Glutamatergic neuron (in vitro differentiated cells): ENCODE results near the gene DOCK1. TPM values are rescaled to one million over a fixed set of nuclear protein-coding genes. Genes with fewer than 3 reads are reported as not detected.

ENCODE experiments used
- DNase-seq: peaks from one replicate; pipeline ENCODE4 v3.0.0; 2022
- H3K27ac Mint-ChIP-seq: one replicate; pipeline ENCODE4 v1.8.0; 2020; ENCODE audit warnings: mild to moderate bottlenecking, mixed read lengths, inconsistent platforms; ENCODE audit not compliant: unreplicated experiment
- H3K27me3 Mint-ChIP-seq: one replicate; pipeline ENCODE4 v1.8.0; 2020; ENCODE audit warnings: mild to moderate bottlenecking, moderate library complexity, mixed read lengths, inconsistent platforms; ENCODE audit not compliant: unreplicated experiment
- H3K36me3 Mint-ChIP-seq: one replicate; pipeline ENCODE4 v1.8.0; 2020; ENCODE audit warnings: mild to moderate bottlenecking, mixed read lengths, inconsistent platforms; ENCODE audit not compliant: unreplicated experiment
- H3K4me1 Mint-ChIP-seq: one replicate; pipeline ENCODE4 v1.8.0; 2020; ENCODE audit warnings: mild to moderate bottlenecking, low read depth, mixed read lengths, inconsistent platforms; ENCODE audit not compliant: unreplicated experiment
- H3K4me3 Mint-ChIP-seq: one replicate; pipeline ENCODE4 v1.8.0; 2020; ENCODE audit warnings: mild to moderate bottlenecking, mixed read lengths, inconsistent platforms; ENCODE audit not compliant: unreplicated experiment
- H3K9me3 Mint-ChIP-seq: one replicate; pipeline ENCODE4 v1.8.0; 2020; ENCODE audit warnings: mild to moderate bottlenecking, moderate library complexity, mixed read lengths, inconsistent platforms; ENCODE audit not compliant: unreplicated experiment
- CTCF ChIP-seq: fragments of 200-600 bp; sonication (generic); IDR thresholded peaks from one replicate; pipeline ENCODE4 v1.5.0; 2021; ENCODE audit not compliant: partially characterized antibody, unreplicated experiment
- total RNA-seq: library from RNA; stranded (reverse); fragmentation: NEBNext Ultra II Directional; extraction: Animal tissue kit (Norgen Biotek cat#: 25700); gene quantifications from one replicate; pipeline ENCODE4 v1.2.1, GENCODE V29; 2021; ENCODE audit not compliant: unreplicated experiment

DOCK1 gene
- total RNA-seq, 1 donor from 2014 or later = 19.7 TPM

GRCh38 chr10:126906704-126907422 is 1.6 kb downstream of the DOCK1 start:
- H3K9me3 Mint-ChIP-seq = no peaks in the 10 kb centered on the region
- peaks cover 8% of the 10 kb centered on the region for H3K4me1 Mint-ChIP-seq
- H3K27me3 Mint-ChIP-seq = peaks cover 14% of the 10 kb centered on the region
- H3K27ac Mint-ChIP-seq = peak overlapping the region; percentile 33
- TF ChIP-seq CTCF = no peak
- DNase-seq = no peak
- H3K4me3 Mint-ChIP-seq = peak overlapping the region; percentile 93
- H3K36me3 Mint-ChIP-seq = no peaks in the 10 kb centered on the region

- Mint-ChIP-seq H3K36me3 (no peaks in the 10 kb centered on the region), H3K9me3 (no peaks in the 10 kb centered on the region), H3K27me3 (peaks cover 14% of the 10 kb centered on the region), H3K4me1 (peaks cover 8% of the 10 kb centered on the region), H3K27ac (no peak overlapping the region), H3K4me3 (no peak overlapping the region)
- peak; percentile 11 for TF ChIP-seq CTCF
- no peak for DNase-seq
Observed at GRCh38 chr10:126907423-126907970, 2.3 kb downstream of the DOCK1 start.

GRCh38 chr10:126908225-126908624 is 3.0 kb downstream of the DOCK1 start:
- Mint-ChIP-seq H3K27ac (no peak overlapping the region), H3K27me3 (peaks cover 14% of the 10 kb centered on the region), H3K4me1 (peaks cover 10% of the 10 kb centered on the region), H3K36me3 (no peaks in the 10 kb centered on the region), H3K4me3 (no peak overlapping the region), H3K9me3 (peaks cover 1% of the 10 kb centered on the region)
- TF ChIP-seq CTCF = no peak
- no peak for DNase-seq

- Mint-ChIP-seq H3K36me3 (no peaks in the 10 kb centered on the region), H3K4me3 (no peak overlapping the region), H3K4me1 (peaks cover 15% of the 10 kb centered on the region), H3K27ac (no peak overlapping the region), H3K27me3 (peaks cover 14% of the 10 kb centered on the region), H3K9me3 (peaks cover 2% of the 10 kb centered on the region)
- no peak for DNase-seq
- TF ChIP-seq CTCF = no peak
Observed at GRCh38 chr10:126908729-126909128, 3.5 kb downstream of the DOCK1 start.

- H3K36me3 Mint-ChIP-seq = no peaks in the 10 kb centered on the region
- peaks cover 2% of the 10 kb centered on the region for H3K9me3 Mint-ChIP-seq
- DNase-seq = no peak
- no peak overlapping the region for H3K27ac Mint-ChIP-seq
- peaks cover 14% of the 10 kb centered on the region for H3K27me3 Mint-ChIP-seq
- no peak overlapping the region for H3K4me3 Mint-ChIP-seq
- peaks cover 19% of the 10 kb centered on the region for H3K4me1 Mint-ChIP-seq
- no peak for TF ChIP-seq CTCF
Observed at GRCh38 chr10:126909147-126909546, 3.9 kb downstream of the DOCK1 start.
